BJ (cell line): ENCODE measurements around the gene GRM5. TPM values are rescaled to one million over a fixed set of nuclear protein-coding genes. Genes with fewer than 3 reads are reported as not detected.

Experiments used
- CTCF ChIA-PET: fragments of 350-600 bp; formaldehyde crosslinking; extraction: SDS; loops from one replicate; lab custom pipeline; 2021; ENCODE audit warnings: antibody characterized with exemption, inconsistent platforms; lab: Yijun Ruan, JAX
- POLR2A ChIA-PET: fragments of 300-600 bp; sonication (Branson Sonifier 250); formaldehyde crosslinking; extraction: SDS; loops from one replicate; lab custom pipeline; 2021; ENCODE audit warnings: antibody characterized with exemption; lab: Charles Lee
- DNase-seq: peaks from one replicate; pipeline ENCODE4 v3.0.0-alpha.2; 2011; ENCODE audit warnings: low read depth
- H3K27me3 ChIP-seq: 2 replicates; pipeline ENCODE4 v1.6.0; 2011; ENCODE audit warnings: low read length; ENCODE audit not compliant: control insufficient read depth, insufficient read depth
- H3K36me3 ChIP-seq: 2 replicates; pipeline ENCODE4 v1.5.1; 2011; ENCODE audit warnings: low read length; ENCODE audit not compliant: control insufficient read depth, insufficient read depth
- H3K4me3 ChIP-seq: 2 replicates; pipeline ENCODE4 v1.5.1; 2011; ENCODE audit warnings: low read depth, mild to moderate bottlenecking, control low read depth, low read length
- CTCF ChIP-seq: IDR thresholded peaks from 2 replicates; pipeline ENCODE4 v1.5.1; 2011; ENCODE audit warnings: low read depth, mild to moderate bottlenecking, control low read depth, inconsistent platforms, low read length, moderate library complexity; ENCODE audit not compliant: insufficient read depth
- polyA plus RNA-seq: library from polyadenylated mRNA; depleted of rRNA; stranded (reverse); fragments of >200 nt; gene quantifications from 2 replicates; pipeline ENCODE4 v1.2.3, GENCODE V29; 2011

The GRM5 gene
- polyA plus RNA-seq, 1 experiment, result not detected

- ChIA-PET CTCF (interaction anchor here (0.8 to 2.0 kb wide), 2 partner anchors 10 to 14 kb away, joined by 3 to 4 read pairs; no protein-coding TSS in a partner anchor), POLR2A (no interaction called here)
- no peaks in the 10 kb centered on the region for H3K36me3 ChIP-seq
- H3K4me3 ChIP-seq, result no peak overlapping the region
- no peak for TF ChIP-seq CTCF
- H3K27me3 ChIP-seq, result no peaks in the 10 kb centered on the region; the same call in 1 of the 2 replicates
- no peak for DNase-seq
These were observed 569.9 kb downstream of the GRM5 start for GRCh38 chr11:88495836-88496235.

GRCh38 chr11:88494848-88495247, 570.9 kb downstream of the GRM5 start:
- no peak for TF ChIP-seq CTCF
- Histone ChIP-seq H3K36me3 (no peaks in the 10 kb centered on the region), H3K4me3 (no peak overlapping the region), H3K27me3 (no peaks in the 10 kb centered on the region; the same call in 1 of the 2 replicates)
- ChIA-PET POLR2A (no interaction called here), CTCF (interaction anchor here (2.0 kb wide), 1 partner anchor 9 kb away, joined by 4 read pairs; no protein-coding TSS in a partner anchor)
- no peak for DNase-seq

- Histone ChIP-seq H3K4me3 (no peak overlapping the region), H3K36me3 (no peaks in the 10 kb centered on the region), H3K27me3 (no peaks in the 10 kb centered on the region; the same call in 1 of the 2 replicates)
- no peak for DNase-seq
- CTCF ChIA-PET, result no interaction called here
- TF ChIP-seq CTCF, result no peak
- POLR2A ChIA-PET, result no interaction called here
These were observed 574.1 kb downstream of the GRM5 start for GRCh38 chr11:88491674-88492073.

GRCh38 chr11:88489030-88489429, 576.8 kb downstream of the GRM5 start:
- no peaks in the 10 kb centered on the region for H3K36me3 ChIP-seq
- TF ChIP-seq CTCF, result no peak
- DNase-seq, result no peak
- CTCF ChIA-PET, result no interaction called here
- POLR2A ChIA-PET, result interaction anchor here (0.5 to 0.7 kb wide), 2 partner anchors 256 to 1622 kb away, joined by 3 to 4 read pairs; no protein-coding TSS in a partner anchor
- H3K27me3 ChIP-seq, result no peaks in the 10 kb centered on the region; the same call in 1 of the 2 replicates
- no peak overlapping the region for H3K4me3 ChIP-seq

GRCh38 chr11:88487646-88488045, 578.1 kb downstream of the GRM5 start:
- no peaks in the 10 kb centered on the region for H3K36me3 ChIP-seq
- ChIA-PET POLR2A (no interaction called here), CTCF (interaction anchor here (0.6 kb wide), 1 partner anchor 609 kb away, joined by 3 read pairs; no protein-coding TSS in a partner anchor)
- DNase-seq, result no peak
- no peak overlapping the region for H3K4me3 ChIP-seq
- no peaks in the 10 kb centered on the region for H3K27me3 ChIP-seq
- TF ChIP-seq CTCF, result no peak
